ENCODE results near the gene MGRN1.

The MGRN1 gene

GRCh38 chr16:4640572-4641305, 16.1 kb downstream of the MGRN1 start:
- H3K4me3 ChIP-seq (ENCODE audit: control insufficient read depth, low read depth, low read length): no peak overlapping the region
- DNase-seq (ENCODE audit: low read depth): no peak
- TF ChIP-seq, protein P1, sequence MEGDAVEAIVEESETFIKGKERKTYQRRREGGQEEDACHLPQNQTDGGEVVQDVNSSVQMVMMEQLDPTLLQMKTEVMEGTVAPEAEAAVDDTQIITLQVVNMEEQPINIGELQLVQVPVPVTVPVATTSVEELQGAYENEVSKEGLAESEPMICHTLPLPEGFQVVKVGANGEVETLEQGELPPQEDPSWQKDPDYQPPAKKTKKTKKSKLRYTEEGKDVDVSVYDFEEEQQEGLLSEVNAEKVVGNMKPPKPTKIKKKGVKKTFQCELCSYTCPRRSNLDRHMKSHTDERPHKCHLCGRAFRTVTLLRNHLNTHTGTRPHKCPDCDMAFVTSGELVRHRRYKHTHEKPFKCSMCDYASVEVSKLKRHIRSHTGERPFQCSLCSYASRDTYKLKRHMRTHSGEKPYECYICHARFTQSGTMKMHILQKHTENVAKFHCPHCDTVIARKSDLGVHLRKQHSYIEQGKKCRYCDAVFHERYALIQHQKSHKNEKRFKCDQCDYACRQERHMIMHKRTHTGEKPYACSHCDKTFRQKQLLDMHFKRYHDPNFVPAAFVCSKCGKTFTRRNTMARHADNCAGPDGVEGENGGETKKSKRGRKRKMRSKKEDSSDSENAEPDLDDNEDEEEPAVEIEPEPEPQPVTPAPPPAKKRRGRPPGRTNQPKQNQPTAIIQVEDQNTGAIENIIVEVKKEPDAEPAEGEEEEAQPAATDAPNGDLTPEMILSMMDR (IDR thresholded peaks at IDR 0.05; ENCODE audit: control insufficient read depth, insufficient read depth, low read depth, low read length, missing control alignments): no peak

DNA sequence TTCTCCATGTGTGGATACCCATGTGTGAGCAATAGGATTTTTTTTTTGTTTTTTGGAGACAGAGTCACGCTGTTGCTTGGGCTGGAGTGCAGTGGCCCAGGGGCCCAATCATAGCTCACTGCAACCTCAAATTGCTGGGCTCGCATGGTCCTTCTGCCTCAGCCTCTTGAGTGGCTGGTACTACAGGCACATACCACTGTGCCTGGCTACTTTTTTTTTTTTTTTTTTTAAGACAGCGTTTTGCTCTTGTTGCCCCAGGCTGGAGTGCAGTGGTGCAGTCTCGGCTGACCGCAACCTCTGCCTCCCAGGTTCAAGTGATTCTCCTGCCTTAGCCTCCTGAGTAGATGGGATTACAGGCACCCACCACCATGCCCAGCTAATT, 16.7 kb downstream of the MGRN1 start:
- H3K4me3 ChIP-seq (ENCODE audit: control insufficient read depth, low read depth, low read length): no peak overlapping the region
- no peak for DNase-seq (ENCODE audit: low read depth)
- TF ChIP-seq, protein P1 (IDR thresholded peaks at IDR 0.05; ENCODE audit: control insufficient read depth, insufficient read depth, low read depth, low read length, missing control alignments): no peak

- TF ChIP-seq, protein P1 (IDR thresholded peaks at IDR 0.05; ENCODE audit: control insufficient read depth, insufficient read depth, low read depth, low read length, missing control alignments): no peak
- no peak for DNase-seq (ENCODE audit: low read depth)
- H3K4me3 ChIP-seq (ENCODE audit: control insufficient read depth, low read depth, low read length): no peak overlapping the region
These were observed 17.3 kb downstream of the MGRN1 start for GRCh38 chr16:4641895-4642294.

- no peak for DNase-seq (ENCODE audit: low read depth)
- H3K4me3 ChIP-seq (ENCODE audit: control insufficient read depth, low read depth, low read length): no peak overlapping the region
- TF ChIP-seq, protein P1 (IDR thresholded peaks at IDR 0.05; ENCODE audit: control insufficient read depth, insufficient read depth, low read depth, low read length, missing control alignments): no peak
These were observed 22.4 kb downstream of the MGRN1 start for GRCh38 chr16:4646773-4647643.

DNA sequence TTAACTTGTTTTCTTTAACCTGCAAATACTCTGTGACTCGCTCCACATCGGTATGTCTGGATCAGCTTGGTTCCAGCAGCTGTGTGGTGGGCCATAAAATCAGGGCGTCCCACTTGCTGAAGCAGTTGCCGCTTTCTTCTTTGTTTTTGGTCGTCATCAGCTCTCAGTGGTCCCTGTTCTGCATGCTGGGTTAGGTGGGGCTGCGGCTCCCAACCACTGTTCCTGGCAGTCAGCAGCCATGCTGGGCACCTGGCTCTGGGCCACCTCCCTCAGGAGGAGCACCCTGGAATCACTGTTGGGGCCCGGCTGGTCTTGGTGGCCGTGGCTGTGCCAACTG, 23.0 kb downstream of the MGRN1 start:
- DNase-seq (ENCODE audit: low read depth): no peak
- no peak overlapping the region for H3K4me3 ChIP-seq (ENCODE audit: control insufficient read depth, low read depth, low read length)
- TF ChIP-seq, protein P1 (IDR thresholded peaks at IDR 0.05; ENCODE audit: control insufficient read depth, insufficient read depth, low read depth, low read length, missing control alignments): no peak

- TF ChIP-seq, protein P1 (IDR thresholded peaks at IDR 0.05; ENCODE audit: control insufficient read depth, insufficient read depth, low read depth, low read length, missing control alignments): no peak
- H3K4me3 ChIP-seq (ENCODE audit: control insufficient read depth, low read depth, low read length): no peak overlapping the region
- DNase-seq (ENCODE audit: low read depth): no peak
These were observed 24.3 kb downstream of the MGRN1 start for GRCh38 chr16:4648917-4649316.
